HCEC 1CT (cell line): Measurements from ENCODE around the gene GNB1.

Source experiments
- DNase-seq: peaks from one replicate; pipeline ENCODE4 v3.0.0-alpha.2; 2017

Gene GNB1

DNA sequence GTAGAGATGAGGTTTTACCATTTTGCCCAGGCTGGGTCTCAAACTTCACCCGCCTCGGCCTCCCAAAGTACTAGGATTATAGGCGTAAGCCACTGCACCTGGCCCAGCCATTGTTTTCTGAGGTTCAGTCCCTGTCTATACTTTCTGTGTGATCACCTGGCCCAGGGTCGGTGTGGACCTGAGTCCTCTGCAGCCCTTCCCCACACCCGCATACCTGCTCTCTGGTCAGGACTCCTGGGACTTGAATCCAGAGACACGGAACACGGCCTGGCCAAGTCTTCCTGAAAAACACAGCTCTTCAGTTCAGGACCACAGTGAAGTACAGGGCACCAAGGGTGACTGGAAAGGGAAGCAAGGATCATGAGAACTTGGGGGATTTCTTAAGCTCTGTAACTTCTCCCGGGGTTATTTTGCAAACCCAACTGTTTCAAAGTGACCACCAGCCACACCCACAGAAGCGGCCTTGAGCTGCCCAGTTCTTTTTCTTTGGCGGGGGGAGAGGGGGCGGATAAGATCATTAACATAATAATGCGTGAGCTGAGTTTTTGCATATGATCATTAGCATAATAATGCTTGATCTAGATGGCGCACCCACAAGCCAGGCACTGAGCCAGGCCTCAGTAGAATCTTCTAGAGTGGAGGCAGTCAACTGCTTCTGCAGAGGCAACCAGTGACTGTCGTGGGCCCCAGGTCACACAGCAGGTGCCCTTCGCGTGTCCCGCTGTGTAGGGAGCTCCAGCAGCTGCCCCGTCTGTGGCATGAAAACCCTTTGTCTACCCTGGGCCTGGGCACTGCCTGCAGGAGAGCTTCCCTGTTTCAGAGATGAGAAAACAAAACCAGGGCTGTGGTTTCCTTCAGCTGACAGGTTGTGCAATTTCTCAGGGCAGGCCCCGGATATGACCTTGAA lies 110.9 kb downstream of the GNB1 start:
- DNase-seq = peak; percentile 81

DNA sequence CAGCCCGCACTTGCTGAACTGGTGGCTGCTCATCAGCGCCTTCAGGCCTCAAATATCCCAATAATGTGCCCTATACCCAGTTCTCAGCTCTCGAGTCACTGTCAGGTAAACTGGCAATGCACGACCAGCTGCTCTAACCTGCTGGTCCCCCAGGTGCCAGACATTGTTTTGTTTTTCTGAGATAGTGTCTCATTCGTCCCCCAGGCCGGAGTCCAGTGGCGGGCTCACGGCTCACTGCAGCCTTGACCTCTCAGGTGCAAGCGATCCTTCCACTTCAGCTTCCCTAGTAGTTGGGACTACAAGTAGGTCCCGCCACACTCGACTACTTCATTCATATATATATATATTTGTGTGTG lies 111.6 kb downstream of the GNB1 start:
- no peak for DNase-seq

- DNase-seq = no peak
These were observed 112.1 kb downstream of the GNB1 start for GRCh38 chr1:1778663-1779319.

DNA sequence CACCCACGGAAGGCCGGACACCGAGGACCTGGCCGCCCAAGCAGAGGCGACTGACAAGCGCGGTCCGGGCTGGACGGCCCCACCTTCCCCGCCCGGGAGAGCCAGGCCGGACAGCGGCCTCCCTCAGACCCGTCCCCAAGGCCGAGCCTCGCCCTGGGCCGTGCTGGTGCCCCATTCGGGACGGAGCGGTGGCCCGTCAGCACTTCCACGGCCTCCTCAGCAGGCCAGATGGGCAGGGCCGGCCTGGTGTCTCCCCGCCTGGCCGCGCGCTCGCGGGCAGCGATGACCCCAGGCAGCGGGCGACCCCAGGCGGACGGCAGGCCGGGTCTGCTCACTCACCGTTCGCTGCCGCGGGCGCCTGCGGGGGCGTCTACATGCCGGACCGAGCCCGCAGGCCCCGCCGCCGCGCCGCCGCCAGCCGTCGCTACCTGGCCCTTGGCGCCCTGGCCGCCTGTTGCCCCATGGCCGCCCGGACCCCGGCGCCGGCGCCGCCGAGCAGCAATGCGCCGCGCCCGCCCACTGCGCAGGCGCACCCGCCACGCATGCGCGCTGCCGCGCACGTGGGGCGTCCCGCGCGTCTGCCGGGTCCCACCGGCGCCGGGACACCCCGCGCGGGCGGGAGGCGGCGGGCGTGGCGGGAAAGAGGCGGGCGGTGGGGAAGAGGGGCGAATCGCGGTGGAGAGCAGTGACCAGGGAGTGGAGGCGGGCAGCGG lies 112.8 kb downstream of the GNB1 start, which contains the start of gene NADK:
TSS of gene NADK (minus strand) at position 521 of the 713 bp plus-strand sequence. CDS start 13,064 bp downstream, outside the sequence.
- peak; percentile 53 for DNase-seq

GRCh38 chr1:1777583-1777899 lies 113.3 kb downstream of the GNB1 start:
- peak; percentile 22 for DNase-seq

GRCh38 chr1:1776672-1777582 lies 114.0 kb downstream of the GNB1 start:
- no peak for DNase-seq

DNA sequence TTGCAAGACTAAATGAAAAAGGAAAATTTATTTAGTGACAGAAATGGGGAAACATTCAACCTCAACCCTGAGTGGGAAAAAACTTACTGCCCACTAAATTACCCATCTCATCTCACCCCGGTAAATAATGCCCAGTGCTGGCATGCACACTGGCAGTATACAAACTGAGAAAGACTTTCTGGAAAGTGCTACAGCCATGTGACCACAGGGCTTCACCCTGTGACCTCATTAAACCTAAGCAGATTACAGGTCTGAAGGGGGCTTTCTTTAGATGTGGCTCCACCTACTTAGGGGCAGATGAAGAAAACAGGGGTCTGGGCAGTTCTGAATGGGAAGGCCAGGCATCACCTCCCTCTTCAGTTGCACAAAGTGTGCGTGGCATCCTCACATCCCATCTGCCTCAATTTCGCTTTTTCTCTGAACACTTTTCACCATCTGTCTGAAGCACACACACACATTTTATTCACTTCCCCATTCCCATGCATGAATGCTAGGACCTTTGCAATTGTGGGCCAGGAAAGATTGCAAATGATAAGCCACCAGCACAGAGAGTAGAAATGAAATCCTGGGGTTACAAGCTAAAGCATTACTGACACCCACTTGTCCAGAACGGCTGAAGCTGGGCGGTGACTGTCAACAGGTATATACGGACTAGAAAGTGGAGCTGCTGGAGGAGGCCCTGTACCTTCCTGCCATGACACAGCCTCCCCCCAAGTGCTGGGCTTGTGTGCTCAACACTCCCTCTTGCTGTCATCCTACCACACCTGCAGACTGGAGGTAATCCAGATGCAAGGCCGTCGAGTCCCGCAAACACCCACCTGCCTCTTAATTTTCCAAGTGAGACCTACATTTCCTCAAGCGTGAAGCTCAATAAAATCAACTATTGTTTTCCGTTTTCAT lies 115.3 kb downstream of the GNB1 start:
- DNase-seq = no peak

DNA sequence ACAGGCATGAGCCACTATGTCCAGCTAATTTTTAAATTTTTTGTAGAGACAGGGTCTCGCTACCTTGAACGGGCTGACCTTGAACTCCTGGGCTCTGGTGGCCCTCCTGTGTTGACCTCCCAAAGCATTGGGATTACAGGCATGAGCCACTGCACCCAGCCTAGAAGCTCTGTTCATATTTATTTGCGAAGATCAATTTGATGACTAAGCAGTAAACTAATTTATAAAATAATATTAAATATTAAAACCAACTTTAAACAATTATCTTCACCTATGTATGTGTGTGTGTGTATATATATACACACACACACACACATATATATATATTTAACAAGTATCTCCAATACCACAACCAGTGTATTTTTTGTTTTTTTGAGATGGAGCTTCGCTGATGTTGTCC lies 117.0 kb downstream of the GNB1 start:
- no peak for DNase-seq

- no peak for DNase-seq
These were observed 119.8 kb downstream of the GNB1 start for GRCh38 chr1:1771096-1771495.

DNA sequence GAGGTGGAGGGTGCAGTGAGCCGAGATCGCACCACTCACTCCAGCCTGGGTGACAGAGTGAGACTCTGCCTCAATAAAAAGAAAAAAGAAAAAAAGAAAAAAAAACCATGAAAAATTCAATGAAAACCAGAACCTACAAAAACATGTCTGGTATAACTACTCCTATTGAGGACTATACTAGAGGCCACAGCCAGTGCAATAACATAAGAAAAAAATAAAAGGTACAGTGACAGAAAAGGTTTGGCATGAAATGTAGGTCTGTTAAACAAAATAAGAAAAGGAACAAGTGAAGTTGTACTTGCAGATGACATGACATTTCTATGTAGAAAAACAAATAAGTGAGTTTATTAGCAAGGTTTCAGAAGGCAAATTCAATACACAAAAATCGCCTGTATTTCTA lies 120.8 kb downstream of the GNB1 start:
- no peak for DNase-seq

DNA sequence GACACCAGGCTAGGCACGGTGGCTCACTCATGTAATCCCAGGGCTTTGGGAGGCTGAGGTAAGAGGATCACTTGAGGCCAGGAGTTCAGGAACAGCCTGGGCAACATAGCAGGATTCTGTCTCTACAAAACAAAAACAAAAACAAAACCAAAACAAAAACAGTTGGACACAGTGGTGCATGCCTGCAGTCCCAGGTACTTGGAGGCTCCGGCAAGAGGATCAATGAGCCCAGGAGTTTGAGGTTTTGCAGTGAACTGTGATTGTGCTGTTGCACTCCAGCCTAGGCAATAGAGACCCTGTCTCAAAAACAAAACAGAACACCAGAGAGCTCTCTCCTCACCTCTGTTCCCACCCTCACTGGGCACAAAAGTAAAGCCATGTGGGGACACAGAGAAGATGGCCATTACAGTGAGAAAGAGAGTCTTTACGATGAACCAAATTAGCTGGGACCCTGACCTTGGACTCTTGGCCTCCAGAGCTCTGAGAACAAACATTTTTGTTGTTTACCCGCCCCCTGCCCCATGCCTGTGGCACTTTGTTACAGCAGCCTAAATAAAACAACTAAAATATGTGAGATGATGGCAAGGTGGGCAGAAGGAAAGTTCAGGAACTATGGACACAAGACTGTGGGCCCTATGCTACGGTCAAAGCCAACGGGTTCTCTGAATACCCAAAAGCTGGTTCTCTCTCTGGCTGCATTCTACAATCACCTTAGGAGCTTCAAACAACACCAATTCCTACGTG lies 122.5 kb downstream of the GNB1 start:
- DNase-seq = no peak

DNA sequence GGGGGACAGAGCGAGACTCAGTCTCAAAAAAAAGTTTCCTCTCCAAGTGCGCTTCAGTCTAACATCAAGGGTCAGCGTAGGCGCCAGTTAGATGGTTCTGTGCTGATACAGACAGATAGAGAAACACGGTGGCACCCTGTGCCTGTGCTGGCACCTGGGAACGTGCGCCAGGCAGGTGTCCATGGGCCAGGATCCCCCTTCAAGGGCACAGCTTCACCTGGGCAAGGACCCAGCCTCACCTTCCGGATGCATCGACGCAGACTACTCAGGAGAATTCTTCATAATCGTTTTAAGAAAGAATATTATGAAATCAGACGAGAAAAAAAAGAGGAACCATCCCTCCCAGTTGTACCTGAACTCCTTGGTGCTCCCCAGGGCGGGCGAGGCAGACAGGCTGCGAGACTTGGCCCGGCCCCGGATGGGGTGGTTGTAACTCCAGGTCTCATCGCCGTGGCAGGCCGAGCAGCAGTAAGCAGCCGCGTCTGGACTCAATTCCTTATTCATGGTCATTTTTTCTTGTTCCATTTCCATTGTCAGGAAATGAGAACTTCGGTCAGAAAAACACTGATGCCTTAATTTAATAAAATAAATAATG lies 125.9 kb downstream of the GNB1 start:
- DNase-seq = no peak

DNA sequence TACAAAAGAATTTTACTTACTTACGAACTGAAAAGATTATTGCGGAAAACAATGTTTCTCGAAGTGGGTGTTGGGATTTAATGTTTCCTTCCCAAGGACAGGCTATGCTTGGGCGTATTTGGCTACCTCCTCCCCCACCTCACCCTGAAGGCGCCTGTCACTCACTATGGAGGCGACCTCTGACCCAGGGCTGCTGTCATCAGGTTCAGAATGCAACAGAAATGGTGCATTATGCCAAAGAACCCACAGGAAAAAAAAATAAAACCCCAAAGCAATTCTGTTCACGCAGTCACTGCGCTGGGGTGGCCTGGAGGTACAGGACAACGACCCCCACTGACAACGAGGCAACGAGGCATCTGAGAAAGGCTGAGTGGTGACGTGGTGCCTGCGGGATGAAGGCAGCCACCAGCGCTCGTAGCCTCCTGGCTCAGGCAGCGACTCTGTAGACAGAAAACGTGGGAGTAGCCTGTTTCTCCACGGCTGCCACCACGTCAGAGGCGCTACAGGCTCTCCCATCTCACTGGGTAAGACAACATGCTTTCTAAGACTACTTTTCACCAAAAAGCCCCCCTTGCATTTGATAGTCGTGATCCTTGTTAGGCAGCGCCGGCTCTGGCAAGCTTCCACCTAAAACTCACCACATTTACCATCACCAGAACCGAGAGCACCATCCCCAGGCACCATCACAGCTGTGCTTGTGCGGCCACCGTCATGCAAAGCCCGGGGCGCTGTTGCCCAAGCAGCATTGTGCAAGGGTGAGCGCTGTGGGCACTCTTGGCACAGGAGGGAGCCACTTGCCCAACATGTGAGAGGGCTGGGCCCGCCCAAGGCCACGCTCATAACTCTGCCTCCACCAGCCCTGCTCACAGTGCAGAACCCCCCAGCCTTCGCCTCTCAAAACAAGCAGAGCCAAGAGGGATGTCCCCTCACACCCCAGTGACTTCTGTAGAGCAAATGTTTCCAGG lies 126.9 kb downstream of the GNB1 start:
- DNase-seq = no peak

DNA sequence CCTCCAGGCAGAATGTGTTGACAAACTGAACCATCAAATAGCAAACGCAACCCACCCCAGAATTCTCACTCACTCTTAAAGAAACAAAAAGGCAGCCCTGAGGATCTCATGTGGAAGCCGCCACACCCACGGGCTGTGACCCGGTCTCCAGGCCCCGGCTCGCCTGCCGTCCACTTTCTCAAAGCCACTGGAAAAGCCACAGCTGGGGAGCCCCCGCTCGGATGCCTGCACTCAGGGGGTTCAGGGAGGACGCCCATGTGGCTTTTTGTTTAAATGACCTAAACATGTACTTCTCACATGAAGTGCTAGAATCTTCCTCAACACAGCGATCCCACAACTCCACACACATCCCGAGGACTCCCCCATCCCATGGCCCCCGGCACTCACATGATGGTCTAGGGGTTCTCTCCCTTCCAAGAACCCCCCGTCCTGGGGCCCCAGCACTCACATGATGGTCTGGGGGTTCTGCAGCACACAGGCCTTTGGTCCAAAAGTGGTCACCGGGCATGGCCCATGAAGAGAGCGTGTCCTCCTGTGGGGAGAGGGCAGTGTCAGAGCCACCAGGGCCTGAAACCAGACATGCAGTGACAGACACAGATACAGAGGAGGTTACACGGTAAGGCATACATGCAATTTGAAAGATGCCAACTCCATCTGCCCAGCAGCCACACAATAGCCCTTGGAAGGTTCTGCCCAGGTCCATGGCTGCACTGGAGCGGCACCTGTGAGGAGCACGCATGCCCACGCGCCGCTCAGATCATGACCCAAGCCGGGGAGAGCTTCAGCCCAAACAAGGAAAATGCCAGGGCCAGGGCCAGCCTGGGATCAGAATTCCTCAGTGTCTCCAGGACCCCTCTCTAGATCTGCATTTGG lies 129.1 kb downstream of the GNB1 start:
- DNase-seq = no peak

DNA sequence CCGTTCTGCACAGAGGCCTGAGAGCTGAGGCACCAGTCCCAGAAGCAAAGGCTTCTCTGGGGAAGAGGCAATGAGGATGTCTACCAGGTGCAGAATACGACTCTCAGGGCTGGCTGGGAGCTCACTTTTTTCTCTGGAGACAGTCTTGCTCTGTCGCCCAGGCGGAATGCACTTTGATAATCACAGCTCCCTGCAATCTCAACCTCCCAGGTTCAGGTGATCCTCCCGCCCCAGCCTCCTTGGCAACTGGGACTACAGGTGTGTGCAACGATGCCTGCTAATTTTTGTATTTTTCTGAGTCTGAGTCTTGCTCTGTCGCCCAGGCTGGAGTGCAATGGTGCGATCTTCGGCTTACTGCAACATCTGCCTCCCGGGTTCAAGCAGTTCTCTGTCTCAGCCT lies 130.2 kb downstream of the GNB1 start:
- no peak for DNase-seq

DNA sequence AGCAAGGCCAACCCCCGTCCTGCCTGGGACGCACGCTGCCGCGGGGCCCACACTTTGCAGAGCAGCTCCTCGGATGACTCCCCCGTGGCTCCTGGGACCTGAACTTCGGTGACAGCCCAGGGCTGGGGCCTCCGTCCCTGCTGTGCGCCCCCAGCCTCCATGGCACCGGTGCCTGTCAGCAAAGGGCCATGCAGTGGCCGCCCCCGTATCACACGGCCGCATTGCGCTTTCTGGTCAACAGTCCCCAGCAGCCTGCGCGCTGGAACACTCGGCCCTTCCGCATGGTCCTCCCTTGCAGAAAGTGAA lies 130.6 kb downstream of the GNB1 start:
- no peak for DNase-seq

DNA sequence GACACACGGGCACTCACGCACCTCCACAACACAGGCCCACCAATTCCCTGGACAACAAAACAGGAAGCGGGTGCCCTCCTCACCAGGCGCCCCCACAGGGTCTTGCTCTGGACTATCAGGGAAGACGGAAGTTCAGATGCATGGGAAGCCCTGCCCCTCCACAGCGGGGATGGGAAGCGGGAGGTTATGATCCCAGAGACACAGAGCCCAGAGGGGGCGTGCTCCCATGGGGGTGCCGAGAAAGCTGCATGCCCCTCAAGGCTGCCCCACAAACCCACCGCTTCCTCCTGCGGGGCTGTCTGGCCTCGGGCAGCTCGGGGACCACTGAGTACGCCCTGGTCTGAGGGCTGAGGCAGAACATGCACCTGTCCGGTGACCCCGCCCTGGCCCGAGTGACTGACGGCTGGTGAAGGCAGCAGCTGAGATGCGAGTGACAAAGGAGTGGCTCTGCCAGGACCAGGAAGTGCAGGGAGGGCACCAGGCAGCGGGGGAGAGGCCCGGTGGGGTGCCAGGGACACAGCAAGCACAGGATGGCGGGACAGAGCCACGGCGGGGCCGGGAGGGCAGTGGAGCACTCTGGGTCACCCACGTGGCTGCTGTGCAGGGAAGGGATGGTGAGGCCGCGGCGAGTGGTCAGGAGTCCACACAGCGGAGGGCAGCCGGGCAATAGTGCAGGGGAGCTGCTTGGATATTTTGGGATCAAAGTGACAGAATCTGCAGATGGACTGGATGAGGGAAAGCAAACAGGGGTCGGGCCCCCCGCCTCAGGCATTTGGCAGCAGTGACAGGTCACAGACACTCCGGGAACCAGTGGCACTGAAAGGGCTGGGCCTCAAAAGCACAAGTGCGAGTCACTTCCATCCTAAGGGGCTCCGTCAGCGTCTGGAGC lies 131.2 kb downstream of the GNB1 start:
- DNase-seq = no peak
